Fibroblast of the aortic adventitia (primary cell): ENCODE data around the gene ZSCAN16. TPM values are rescaled to one million over a fixed set of nuclear protein-coding genes. Genes with fewer than 3 reads are reported as not detected.
A peak's percentile ranks its signal among the peaks of the same experiment; 100 is the strongest.

Experiments used
- DNase-seq: peaks from one replicate; pipeline ENCODE4 v3.0.0-alpha.2; 2010; ENCODE audit warnings: low read depth
- H3K4me3 ChIP-seq: 2 replicates; pipeline ENCODE4 v1.5.1; 2011; ENCODE audit warnings: low read depth, mild to moderate bottlenecking, control low read depth, low read length, moderate library complexity
- CTCF ChIP-seq: IDR thresholded peaks from 2 replicates; pipeline ENCODE4 v1.5.1; 2011; ENCODE audit warnings: mild to moderate bottlenecking, low read length, control low read depth, inconsistent platforms; ENCODE audit not compliant: insufficient read depth
- total RNA-seq: library from RNA; depleted of rRNA; stranded (reverse); fragments of >200 nt; gene quantifications from 2 replicates; pipeline ENCODE4 v1.2.3, GENCODE V29; 2012; ENCODE audit warnings: low replicate concordance

The ZSCAN16 gene
- total RNA-seq, 1 donor = 4.2 TPM

DNA sequence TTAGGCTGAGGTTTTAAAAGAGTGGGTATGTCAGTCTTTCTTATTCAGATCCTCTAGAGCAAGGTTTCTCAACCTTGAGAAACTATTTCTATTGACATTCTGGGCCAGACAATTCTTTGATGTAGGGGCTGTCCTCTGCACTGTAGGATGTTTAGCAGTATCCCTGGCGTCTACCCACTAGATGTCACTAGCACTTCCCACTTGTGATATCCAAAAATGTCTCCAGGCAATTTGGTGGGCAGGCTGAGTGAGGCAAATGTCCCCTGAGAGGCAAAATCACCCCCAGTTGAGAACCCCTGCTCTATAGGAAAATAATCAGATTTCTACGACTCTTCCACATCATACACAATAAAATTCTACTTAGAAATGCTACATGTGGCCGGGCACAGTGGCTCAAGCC lies 9.6 kb downstream of the ZSCAN16 start:
- peak; percentile 53 for DNase-seq
- H3K4me3 ChIP-seq = no peak overlapping the region
- peak; percentile 50 for TF ChIP-seq CTCF

DNA sequence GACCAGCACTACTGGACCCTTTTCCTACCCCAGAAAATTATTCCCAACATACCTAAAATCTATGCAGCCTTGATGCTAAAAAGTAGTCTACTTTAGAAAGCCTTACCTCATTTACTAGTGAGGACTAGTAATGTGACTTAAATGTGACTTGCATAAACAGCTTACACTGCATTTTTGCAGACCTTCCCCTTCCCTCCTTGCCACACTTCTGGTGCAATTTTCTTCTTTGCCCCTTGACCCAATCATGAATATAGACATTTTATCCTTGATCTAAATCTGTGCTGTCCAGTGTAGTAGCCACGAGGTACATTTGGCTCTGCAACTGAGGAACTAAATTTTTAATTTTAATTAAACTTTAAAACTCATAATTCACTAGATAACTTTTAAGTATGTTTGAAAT lies 10.3 kb downstream of the ZSCAN16 start:
- H3K4me3 ChIP-seq = no peak overlapping the region
- no peak for DNase-seq
- no peak for TF ChIP-seq CTCF

- H3K4me3 ChIP-seq = peak overlapping the region; percentile 90
- no peak for TF ChIP-seq CTCF
These were observed 11.0 kb downstream of the ZSCAN16 start for GRCh38 chr6:28135393-28135792.

GRCh38 chr6:28136585-28137504 lies 12.4 kb downstream of the ZSCAN16 start:
- H3K4me3 ChIP-seq = peak overlapping the region; percentile 90
- TF ChIP-seq CTCF = no peak
- peak; percentile 98 for DNase-seq

More at GRCh38 chr6:28135393-28135792, 11.0 kb downstream of the ZSCAN16 start:
- DNase-seq = no peak

GRCh38 chr6:28137505-28137981 lies 13.1 kb downstream of the ZSCAN16 start:
- peak overlapping the region; percentile 90 for H3K4me3 ChIP-seq
- TF ChIP-seq CTCF = no peak
- DNase-seq = no peak

- TF ChIP-seq CTCF = no peak
- DNase-seq = no peak
- no peak overlapping the region for H3K4me3 ChIP-seq
These were observed 15.6 kb downstream of the ZSCAN16 start for GRCh38 chr6:28139860-28140543.
